ENCODE results near the gene MTOR. TPM values are rescaled to one million over a fixed set of nuclear protein-coding genes. Genes with fewer than 3 reads are reported as not detected.
"Not testable (repeated sequence)": the region's sequence is repeated elsewhere in the genome, so short reads cannot be mapped to it uniquely, and the experiment has no call there.

MTOR gene
- total RNA-seq, 6 experiments from 2014 or later: 25.1 to 35.3 (median 32.4) TPM

- no peak overlapping the region for H3K4me3 ChIP-seq
- DNase-seq: no peak
- intact Hi-C loops (cut with DNase I): no loop called here
- no peaks in the 10 kb centered on the region for H3K4me1 ChIP-seq
- no peak for ATAC-seq
- H3K9me3 ChIP-seq: no peaks in the 10 kb centered on the region
- TF ChIP-seq POLR2A (IDR thresholded peaks at IDR 0.05): no peak
- no peak for TF ChIP-seq CTCF (IDR thresholded peaks at IDR 0.05)
- no peak overlapping the region for H3K27ac ChIP-seq
- no peaks in the 10 kb centered on the region for H3K27me3 ChIP-seq
- 82% methylated on average over 7 of the region's 7 CpGs for WGBS (ENCODE audit: insufficient coverage, low coverage, low lambda C conversion rate, missing lambda C conversion rate)
- H3K36me3 ChIP-seq: peaks cover 5 to 68% (median 34%) of the 10 kb centered on the region in 4 donors
Measured at GRCh38 chr1:11109047-11109760, 153.1 kb downstream of the MTOR start.

GRCh38 chr1:11107599-11107998 lies 154.8 kb downstream of the MTOR start:
- H3K36me3 ChIP-seq: peaks cover 5 to 53% (median 25%) of the 10 kb centered on the region in 4 donors
- no peaks in the 10 kb centered on the region for H3K9me3 ChIP-seq
- no peaks in the 10 kb centered on the region for H3K4me1 ChIP-seq
- H3K4me3 ChIP-seq: no peak overlapping the region
- intact Hi-C loops (cut with DNase I): no loop called here
- WGBS (ENCODE audit: insufficient coverage, low coverage, low lambda C conversion rate, missing lambda C conversion rate): 70% methylated on average over 3 of the region's 5 CpGs
- TF ChIP-seq CTCF (IDR thresholded peaks at IDR 0.05): no peak
- TF ChIP-seq POLR2A (IDR thresholded peaks at IDR 0.05): no peak
- no peak for ATAC-seq
- no peaks in the 10 kb centered on the region for H3K27me3 ChIP-seq
- no peak overlapping the region for H3K27ac ChIP-seq
- no peak for DNase-seq

GRCh38 chr1:11105586-11105985 lies 156.8 kb downstream of the MTOR start:
- Histone ChIP-seq H3K9me3 (no peaks in the 10 kb centered on the region), H3K36me3 (peaks cover 5 to 43% (median 20%) of the 10 kb centered on the region in 4 donors), H3K4me3 (no peak overlapping the region), H3K27ac (no peak overlapping the region), H3K27me3 (no peaks in the 10 kb centered on the region), H3K4me1 (no peaks in the 10 kb centered on the region)
- DNase-seq: no peak
- no peak for ATAC-seq
- WGBS (ENCODE audit: insufficient coverage, low coverage, low lambda C conversion rate, missing lambda C conversion rate): 95% methylated on average over 10 of the region's 10 CpGs
- TF ChIP-seq POLR2A (IDR thresholded peaks at IDR 0.05): no peak
- TF ChIP-seq CTCF (IDR thresholded peaks at IDR 0.05): no peak
- intact Hi-C loops (cut with DNase I): no loop called here

GRCh38 chr1:11101347-11101746 lies 161.0 kb downstream of the MTOR start:
- Histone ChIP-seq H3K4me1 (peaks cover 0 to 15% (median 2%) of the 10 kb centered on the region in 4 donors), H3K4me3 (no peak overlapping the region), H3K27ac (no peak overlapping the region), H3K27me3 (no peaks in the 10 kb centered on the region), H3K9me3 (no peaks in the 10 kb centered on the region), H3K36me3 (peaks cover under 1 to 15% (median 6%) of the 10 kb centered on the region in 4 donors)
- DNase-seq: no peak
- TF ChIP-seq POLR2A (IDR thresholded peaks at IDR 0.05) (no peak), CTCF (IDR thresholded peaks at IDR 0.05) (no peak)
- intact Hi-C loops (cut with DNase I): no loop called here
- WGBS (ENCODE audit: insufficient coverage, low coverage, low lambda C conversion rate, missing lambda C conversion rate): 83% methylated on average over 1 of the region's 6 CpGs
- ATAC-seq: no peak

- DNase-seq; H3K4me3 ChIP-seq; ATAC-seq; intact Hi-C loops (cut with DNase I); H3K27ac ChIP-seq; H3K9me3 ChIP-seq; H3K27me3 ChIP-seq: not testable (repeated sequence)
- 94% methylated on average over 15 of the region's 17 CpGs for WGBS (ENCODE audit: insufficient coverage, low coverage, low lambda C conversion rate, missing lambda C conversion rate)
- Histone ChIP-seq H3K4me1 (peaks cover 0 to 15% (median 2%) of the 10 kb centered on the region in 4 donors), H3K36me3 (peaks cover 0 to 13% (median 6%) of the 10 kb centered on the region in 4 donors)
Measured at GRCh38 chr1:11100806-11101205, 161.5 kb downstream of the MTOR start.

All from right lobe of liver (tissue), 6 donors.